ENCODE measurements around the gene SLC34A1.
A peak's percentile ranks its signal among the peaks of the same experiment; 100 is the strongest.

Gene SLC34A1

DNA sequence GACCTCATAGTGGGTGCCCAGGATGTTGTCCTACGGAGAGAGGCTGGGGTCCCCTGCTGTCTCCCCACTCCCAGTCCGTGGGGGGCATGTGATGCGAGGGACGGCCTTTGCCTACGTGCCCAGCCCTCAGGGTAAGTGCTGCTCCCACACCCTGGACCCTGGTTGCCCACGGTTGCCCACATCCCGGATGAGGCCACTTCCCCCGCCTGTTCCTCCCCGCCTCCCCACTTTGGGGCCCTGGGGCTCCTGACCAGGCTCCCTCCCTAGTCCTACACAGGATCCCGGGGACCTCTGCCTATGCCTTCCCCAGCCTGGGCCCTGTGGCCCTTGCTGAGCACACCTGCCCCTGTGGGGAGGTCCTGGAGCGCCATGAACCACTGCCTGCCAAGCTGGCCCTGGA, 1.5 kb downstream of the SLC34A1 start:
- DNase-seq (ENCODE audit: low read depth in 2 of 3, low spot score in 2 of 3) = no peak

- no peak for DNase-seq (ENCODE audit: low read depth in 2 of 3, low spot score in 2 of 3)
Measured at GRCh38 chr5:177386542-177386941, 2.3 kb downstream of the SLC34A1 start.

- DNase-seq (ENCODE audit: low read depth in 2 of 3, low spot score in 2 of 3) = no peak
Measured at GRCh38 chr5:177387405-177387804, 3.2 kb downstream of the SLC34A1 start.

GRCh38 chr5:177388521-177389052, 4.4 kb downstream of the SLC34A1 start:
- no peak for DNase-seq (ENCODE audit: low read depth in 2 of 3, low spot score in 2 of 3)

DNA sequence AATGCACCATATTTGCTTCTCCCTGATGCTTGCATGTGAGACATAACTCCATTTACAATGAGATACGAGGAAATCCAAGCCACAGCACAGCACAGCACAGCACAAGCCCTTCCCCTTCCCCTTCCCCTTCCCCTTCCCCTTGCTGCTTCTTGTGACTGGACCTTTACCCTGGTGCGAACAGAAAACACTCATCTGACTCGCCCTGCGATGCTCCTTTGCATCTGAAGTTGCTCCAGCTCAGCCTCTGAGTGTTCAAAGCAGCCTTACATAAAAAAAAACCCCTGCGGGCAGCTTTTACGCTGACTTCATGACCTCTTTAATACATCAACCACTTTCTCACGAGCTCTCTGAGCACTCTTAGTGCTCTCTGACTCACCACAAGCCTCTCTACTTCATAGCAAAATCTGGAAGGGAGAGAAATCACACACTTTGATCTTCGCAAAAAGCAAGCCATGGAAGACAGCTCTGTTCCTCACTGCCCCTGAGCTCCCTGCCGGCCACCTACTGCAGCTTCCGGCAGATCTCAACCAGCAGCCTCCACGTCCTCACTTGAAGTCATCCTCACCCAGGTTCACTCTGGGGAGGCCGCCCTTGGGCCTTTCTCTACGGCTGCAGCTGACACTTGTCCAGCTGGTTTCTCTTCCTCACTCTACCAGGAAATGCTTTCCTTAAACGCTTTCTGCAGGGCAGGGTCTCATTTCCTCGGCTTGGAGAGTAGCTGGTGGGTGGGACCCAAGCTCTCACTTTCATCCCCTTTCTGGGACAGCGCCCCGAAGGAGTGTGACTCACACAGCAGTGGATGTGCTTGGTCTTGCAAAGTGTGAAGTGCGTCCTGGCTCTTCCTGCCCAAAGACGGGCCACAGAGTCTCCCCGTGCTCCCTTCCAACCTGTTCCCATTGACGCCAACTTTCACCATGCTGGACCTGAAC, 5.3 kb downstream of the SLC34A1 start:
- DNase-seq (ENCODE audit: low read depth in 2 of 3, low spot score in 2 of 3) = no peak

DNA sequence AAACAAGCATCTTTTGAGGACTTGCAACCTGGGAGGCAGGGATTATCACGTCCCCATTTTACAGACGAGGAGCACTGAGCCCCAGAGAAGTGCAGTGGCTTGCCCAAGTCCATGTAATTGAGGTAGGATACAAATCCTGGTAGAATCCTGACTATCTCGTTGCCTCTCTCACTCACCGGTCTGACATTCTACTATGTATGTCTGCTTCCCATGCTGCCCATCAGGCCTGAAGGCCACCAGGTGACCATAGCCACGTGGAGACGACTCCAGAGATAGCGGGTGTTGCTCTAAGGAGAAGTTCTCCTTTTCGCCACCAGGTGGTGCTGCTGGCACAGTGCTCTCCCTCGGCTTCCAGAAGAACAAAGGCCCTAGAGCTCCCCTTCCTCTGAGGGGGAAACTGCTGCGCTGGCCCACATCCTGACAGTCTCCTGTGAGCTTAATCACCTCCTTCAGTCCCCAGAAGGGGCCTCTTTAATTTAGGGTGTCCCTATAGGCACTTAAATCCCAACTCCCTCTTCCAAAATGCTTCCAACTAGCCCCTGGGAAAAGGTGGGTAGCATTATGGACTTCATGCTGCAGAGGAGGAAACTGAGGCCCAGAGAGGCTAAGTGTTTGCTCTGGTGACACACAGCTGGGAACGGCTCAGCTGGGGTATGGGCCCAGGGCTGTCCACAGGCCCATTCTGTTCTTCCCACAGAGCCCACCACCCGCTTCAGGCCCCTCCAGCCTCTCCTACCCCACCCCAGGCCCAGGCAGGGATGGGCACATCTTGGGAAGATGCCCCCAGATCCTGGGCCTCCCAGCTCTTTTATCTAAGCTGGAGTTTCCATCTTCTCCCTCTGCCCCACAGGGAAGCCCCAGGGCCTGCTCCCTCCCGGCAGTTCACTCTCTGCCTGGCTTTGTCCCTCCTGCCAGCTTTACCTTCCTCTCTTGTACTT, 6.4 kb downstream of the SLC34A1 start:
- peak; percentile 68 to 87 (median 85) for DNase-seq (ENCODE audit: low read depth in 2 of 3, low spot score in 2 of 3)

DNA sequence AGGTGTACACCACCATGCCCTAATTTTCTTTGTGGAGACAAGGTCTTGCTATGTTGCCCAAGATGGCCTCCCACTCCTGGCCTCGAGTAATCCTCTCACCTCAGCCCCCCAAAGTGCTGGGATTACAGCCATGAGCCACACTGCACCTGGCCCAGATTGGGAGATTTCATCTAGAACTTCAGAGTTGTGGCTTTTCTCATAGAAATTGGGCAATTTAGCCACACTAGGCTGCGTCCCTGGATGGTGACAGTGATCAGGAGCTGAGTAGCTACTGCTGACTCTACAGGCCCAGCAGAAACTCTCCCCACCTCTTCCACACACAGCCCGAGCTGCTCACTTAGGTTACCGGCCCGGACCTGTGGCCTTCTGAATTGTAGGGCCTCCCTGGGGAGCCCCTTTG, 8.5 kb downstream of the SLC34A1 start:
- DNase-seq (ENCODE audit: low read depth in 2 of 3, low spot score in 2 of 3) = no peak

GRCh38 chr5:177393206-177393765, 9.1 kb downstream of the SLC34A1 start:
- DNase-seq (ENCODE audit: low read depth in 2 of 3, low spot score in 2 of 3) = no peak

- DNase-seq (ENCODE audit: low read depth in 2 of 3, low spot score in 2 of 3) = no peak
Measured at GRCh38 chr5:177393990-177394389, 9.8 kb downstream of the SLC34A1 start.

- no peak for DNase-seq (ENCODE audit: low read depth in 2 of 3, low spot score in 2 of 3)
Measured at GRCh38 chr5:177396078-177396477, 11.8 kb downstream of the SLC34A1 start.

GRCh38 chr5:177396807-177397206, 12.6 kb downstream of the SLC34A1 start:
- no peak for DNase-seq (ENCODE audit: low read depth in 2 of 3, low spot score in 2 of 3)

DNA sequence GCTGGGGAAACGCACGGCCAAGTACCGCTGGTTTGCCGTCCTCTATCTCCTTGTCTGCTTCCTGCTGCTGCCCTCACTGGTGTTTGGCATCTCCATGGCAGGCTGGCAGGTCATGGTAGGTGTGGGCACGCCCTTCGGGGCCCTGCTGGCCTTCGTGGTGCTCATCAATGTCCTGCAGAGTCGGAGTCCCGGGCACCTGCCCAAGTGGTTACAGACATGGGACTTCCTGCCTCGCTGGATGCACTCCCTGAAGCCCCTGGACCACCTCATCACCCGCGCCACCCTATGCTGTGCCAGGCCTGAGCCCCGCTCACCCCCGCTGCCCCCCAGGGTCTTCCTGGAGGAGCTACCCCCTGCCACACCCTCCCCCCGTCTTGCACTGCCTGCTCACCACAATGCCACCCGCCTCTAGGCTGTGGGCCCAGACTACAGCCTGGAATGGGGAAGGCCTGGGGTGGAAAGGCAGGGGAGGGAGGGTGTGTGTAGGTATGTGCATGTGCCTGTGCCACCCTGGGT, 13.7 kb downstream of the SLC34A1 start:
- DNase-seq (ENCODE audit: low read depth in 2 of 3, low spot score in 2 of 3) = no peak

- DNase-seq (ENCODE audit: low read depth in 2 of 3, low spot score in 2 of 3) = no peak
Measured at GRCh38 chr5:177399997-177400868, 16.0 kb downstream of the SLC34A1 start, which contains the start of gene PFN3. Gene PFN3, minus strand, starts transcription at chr5:177400661. Its CDS starts 85 bp downstream, at chr5:177400576.

DNA sequence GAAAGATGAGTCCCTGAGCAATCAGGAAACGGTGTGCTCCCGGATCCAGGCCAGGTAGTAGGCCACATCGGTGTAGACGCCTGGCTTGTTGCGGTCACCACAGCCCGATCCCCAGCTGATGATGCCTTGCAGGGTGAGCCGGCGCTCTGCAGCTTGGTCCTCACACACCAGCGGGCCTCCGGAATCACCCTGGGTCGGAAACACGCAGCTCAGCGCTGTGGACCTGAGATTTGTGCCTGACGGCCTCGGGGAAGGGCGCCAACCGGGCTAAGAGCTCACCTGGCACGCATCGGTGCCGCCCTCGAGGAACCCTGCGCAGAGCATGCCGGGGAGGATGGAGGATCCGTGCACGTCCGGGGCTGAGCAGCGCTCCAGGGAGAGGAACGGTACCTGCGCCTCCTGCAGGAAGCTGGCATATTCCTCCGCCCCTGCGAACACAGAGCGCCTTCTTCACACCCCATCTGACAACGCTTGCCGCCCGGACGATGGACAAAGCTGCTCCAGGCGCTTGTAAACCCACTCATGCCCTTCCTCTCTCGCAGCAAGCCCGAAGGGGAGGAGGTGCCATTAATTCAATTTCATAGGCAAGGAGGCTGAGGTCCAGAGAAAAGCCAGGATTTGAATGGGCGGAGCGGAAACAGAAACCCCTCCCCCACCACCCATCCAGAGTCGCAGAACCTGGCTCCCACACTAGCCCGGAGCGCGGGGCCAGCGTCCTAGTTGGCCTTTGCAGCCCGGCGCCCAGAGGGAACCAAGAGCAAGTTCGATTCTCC, 18.2 kb downstream of the SLC34A1 start:
- DNase-seq (ENCODE audit: low read depth in 2 of 3, low spot score in 2 of 3) = peak in 2 of 3 experiments; percentile 28 to 52

DNA sequence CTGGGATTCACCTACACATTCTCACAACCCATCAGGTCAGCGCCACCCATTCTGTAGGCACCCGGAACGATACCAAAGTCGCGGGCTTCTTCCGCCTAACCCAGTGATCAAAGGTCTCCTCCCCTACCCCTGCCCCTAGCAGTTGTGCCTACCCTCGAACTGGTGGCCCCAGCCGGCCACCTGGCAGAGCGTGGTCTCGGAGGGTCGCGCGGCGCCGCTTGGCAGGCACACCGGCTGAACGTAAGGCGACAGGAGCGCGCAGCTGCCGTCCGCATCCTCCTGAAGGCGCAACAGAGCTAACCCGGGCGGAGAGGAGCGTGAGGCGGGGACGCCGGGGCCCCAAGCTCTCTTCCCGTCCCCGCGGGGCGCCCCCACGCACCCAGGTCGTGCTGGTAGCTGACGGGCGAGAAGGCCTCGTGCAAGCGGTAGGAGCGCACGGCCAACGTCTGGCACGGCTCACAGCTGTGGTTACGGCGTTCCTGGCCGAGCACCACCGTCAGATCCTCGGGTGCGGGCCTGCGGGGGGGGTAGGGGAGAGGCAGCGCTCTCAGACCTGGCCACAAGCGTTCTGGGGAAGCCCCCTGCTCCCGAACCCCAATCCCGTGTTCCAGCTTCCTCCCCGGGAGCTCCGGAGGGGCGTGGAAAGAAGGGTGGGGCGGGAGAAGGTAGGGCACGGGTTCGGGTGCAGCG, 19.0 kb downstream of the SLC34A1 start:
- DNase-seq (ENCODE audit: low read depth in 2 of 3, low spot score in 2 of 3) = peak in 2 of 3 experiments; percentile 20 to 24

- peak in 2 of 3 experiments; percentile 64 to 65 for DNase-seq (ENCODE audit: low read depth in 2 of 3, low spot score in 2 of 3)
Measured at GRCh38 chr5:177403792-177404640, 19.8 kb downstream of the SLC34A1 start.

DNA sequence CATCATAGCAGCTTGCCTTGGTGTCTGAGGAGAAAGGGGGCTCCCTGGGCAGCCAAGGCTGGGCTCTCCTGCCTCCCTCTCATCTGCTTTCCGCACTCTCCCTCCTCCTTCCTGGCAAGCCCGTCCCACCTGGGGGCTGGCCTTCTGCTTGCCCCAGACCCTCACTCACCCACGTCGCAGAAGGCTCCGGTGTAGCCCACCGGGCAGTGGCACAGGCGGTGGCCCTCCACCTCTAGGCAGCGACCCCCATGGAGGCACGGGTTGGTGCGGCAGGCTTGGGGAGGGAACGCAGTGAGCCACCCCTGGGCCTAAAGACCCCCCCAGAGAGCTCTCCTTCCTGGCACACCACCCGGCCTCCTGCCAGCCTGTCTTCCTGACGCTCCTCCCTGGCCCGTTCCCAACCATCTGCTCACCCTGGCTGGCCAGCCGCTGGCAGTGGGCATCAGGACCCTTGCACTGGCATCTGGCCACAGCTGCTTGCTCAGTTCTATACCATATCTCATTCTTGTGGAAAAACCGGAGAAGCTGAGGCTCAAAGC, 20.5 kb downstream of the SLC34A1 start:
- no peak for DNase-seq (ENCODE audit: low read depth in 2 of 3, low spot score in 2 of 3)
